Embryonic facial prominence (tissue), 1 donor: Measurements from ENCODE around the gene TUBG1.
"Not testable (repeated sequence)": the region's sequence is repeated elsewhere in the genome, so short reads cannot be mapped to it uniquely, and the experiment has no call there.

ENCODE experiments used
- DNase-seq: peaks from one replicate; pipeline ENCODE4 v3.0.0-alpha.2; 2016; ENCODE audit errors: extremely low spot score

The TUBG1 gene

GRCh38 chr17:42623732-42624596, 14.5 kb downstream of the TUBG1 start:
- DNase-seq = no peak

DNA sequence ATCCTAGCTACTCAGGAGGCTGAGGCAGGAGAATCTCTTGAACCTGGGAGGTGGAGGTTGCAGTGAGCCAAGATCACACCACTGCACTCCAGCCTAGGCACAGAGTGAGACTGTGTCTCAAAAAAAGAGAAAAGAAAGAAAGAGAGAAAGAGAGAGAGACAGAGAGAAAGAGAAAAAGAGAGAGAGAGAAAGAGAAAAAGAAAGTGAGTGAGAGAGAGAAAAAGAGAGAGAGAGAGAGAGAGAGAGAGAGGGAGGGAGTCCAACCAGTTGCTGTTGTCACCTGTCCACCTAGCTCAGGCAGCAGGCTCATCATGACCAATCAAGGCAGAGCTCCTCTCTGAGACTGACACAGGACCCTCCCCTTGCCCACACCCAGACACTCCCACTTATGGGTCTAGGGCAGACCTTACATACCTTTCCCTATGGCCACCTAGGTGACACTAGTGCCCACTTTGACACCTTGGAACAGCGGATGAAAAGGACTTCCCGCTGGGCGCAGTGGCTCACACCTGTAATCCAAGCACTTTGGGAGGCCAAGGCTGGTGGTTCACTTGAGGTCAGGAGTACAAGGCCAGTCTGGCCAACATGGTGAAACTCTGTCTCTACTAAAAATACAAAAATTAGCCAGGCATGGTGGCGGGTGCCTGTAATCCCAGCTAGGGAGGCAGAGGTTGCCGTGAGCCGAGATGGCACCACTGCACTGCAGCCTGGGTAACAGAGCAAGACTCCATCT, 17.7 kb downstream of the TUBG1 start:
- DNase-seq = not testable (repeated sequence)

DNA sequence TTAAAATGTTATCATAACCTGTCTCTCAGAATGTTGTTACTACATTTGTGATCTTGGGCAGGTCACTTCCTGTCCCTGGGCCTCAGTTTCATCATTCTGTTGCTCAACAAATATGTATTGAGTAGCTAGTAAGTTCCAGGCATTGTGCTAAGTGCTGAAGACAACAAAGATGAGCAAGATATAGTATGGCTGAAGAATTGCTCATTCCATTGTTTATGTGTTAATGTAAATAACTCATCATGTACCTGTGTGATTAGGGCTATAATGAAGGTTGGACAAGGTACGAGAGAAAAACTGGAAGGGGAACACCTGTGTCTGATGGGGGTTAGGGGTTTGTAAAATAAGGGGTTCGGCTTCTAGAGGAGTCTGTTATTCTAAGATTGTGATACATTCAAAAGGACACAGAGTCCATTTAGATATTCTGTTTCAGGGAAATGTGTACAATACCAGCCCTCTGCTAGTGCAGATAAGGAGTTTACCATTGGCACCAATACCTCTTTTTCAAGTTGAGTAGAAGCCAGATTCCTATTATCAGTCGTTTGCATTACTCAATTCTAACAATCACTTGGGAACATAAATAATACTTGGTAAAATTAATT, 20.0 kb downstream of the TUBG1 start:
- no peak for DNase-seq

GRCh38 chr17:42632949-42633444, 23.5 kb downstream of the TUBG1 start:
- DNase-seq = no peak

DNA sequence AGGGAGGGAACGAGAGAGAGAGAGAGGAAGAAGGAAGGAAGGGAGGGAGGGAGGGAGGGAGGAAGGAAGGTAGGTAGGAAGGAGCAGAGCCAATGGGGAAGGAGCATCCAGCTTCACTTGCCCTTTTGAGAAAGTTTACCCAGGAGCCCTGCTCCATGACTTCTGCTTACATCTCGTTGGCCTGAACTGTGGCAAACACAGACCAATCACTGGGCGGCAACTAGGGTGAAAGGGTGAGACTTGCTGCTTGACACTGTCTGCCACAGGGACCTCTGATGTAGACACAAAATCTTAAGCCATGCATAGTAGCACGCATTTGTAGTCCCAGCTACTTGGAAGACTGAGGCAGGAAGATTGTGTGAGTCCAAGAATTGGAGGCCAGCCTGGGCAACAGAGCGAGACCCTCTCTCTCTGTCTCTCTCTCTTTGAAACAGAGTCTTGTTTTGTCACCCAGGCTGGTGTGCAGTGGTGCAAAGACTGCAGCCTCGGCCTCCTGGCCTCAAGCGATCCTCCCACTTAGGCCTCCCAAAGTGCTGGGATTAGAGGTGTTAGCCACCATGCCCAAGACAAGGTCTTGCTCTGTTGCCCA, 30.1 kb downstream of the TUBG1 start:
- DNase-seq = no peak

DNA sequence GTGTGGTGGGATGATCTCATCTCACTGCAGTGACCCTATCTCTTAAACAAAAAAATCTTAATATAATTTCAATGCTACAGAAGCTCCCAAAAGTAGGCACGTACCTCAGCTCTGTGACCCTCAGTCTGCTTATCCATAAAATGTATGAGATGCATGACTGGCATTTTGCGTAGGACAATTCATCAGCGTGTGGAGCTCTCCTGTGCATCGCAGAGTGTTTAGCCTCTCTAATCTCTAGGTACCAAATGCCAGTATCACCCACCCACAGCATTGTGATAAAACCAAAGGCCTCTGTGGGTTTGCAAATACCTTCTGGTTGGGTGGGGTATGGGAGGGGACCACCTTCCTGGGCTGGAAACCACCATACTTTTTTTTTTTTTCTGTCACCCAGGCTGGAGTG, 30.6 kb downstream of the TUBG1 start:
- DNase-seq = no peak

- DNase-seq = no peak
Observed at GRCh38 chr17:42642336-42642735, 32.9 kb downstream of the TUBG1 start.

- no peak for DNase-seq
Observed at GRCh38 chr17:42647778-42648177, 38.3 kb downstream of the TUBG1 start.

- no peak for DNase-seq
Observed at GRCh38 chr17:42651392-42651791, 41.9 kb downstream of the TUBG1 start.

DNA sequence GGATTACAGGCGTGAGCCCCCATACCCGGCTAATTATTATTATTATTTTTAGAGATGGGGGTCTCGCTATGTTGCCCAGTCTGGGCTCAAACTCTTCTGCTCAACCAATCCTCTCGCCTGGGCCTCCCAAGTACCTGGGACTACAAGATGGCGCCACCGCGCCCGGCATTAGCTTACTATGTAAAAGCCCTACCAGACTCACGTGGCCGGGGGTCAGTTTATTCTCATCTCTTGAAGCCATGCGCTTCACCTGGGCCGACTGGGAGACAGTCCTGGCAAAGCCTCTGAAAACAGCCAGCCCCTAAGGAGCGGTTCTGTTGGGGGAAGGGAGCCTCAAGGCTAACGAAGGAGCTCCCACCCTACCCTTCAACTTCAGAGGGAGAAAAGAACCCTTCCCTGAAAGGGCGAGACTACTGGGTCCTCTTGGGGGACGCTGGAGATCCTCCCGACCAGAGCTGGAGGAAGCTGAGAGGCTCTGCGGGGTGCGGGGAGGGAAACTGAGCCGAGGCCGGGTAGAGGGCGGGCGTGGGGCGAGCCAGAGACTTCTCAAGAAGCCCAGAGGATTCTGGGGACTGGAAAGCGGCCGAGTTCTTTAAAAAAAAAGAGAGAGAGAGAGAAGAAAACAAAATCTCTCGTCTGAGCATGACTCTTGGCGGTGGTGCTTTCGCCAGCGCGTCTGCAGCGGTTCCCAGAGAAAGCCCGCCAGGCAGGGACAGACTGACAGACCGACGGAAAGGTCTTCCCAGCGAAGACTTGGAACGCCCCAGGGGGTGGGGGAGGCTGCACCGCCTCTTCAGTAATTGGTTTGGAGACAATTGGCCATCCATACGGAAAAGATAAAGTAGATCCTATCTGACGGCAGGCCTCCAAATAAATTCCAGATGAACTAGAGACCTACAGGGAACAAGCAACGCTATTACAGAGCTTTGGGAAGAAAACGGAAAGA, 44.0 kb downstream of the TUBG1 start:
- peak; percentile 69 for DNase-seq

- no peak for DNase-seq
Observed at GRCh38 chr17:42655528-42655927, 46.0 kb downstream of the TUBG1 start.

DNA sequence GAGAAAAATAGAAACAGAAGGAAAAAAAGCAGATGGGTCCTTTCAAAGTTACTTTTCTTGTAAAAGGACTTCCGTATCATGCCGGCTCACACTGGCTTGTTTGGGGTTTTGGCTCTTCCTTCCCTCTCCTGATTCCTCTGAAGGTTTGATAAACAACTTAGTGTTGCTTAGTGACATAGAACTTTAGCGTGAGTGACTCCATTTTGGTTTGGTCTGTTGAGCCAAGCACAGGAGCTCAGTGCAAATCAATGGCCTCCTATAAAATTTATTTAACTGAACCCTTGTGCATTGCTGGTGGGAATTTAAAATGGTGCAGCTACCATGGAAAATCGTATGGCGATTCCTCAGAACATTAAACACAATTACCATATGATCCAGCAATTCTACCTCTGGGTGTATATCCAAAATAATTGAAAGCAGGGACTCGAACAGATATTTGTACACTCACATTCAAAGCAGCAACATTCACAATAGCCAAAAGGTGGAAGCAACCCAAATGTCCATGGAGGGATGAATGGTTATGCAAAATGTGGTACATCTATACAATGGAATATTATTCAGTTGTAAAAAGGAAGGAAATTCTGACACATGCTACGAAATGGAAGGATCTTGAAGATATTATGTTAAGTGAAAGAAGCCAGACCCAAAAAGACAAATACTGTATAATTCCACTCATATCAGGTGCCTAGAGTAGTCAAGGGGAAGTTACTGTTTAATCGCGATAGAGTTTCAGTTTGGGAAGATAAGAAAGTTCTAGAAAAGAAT, 48.5 kb downstream of the TUBG1 start:
- DNase-seq = no peak

DNA sequence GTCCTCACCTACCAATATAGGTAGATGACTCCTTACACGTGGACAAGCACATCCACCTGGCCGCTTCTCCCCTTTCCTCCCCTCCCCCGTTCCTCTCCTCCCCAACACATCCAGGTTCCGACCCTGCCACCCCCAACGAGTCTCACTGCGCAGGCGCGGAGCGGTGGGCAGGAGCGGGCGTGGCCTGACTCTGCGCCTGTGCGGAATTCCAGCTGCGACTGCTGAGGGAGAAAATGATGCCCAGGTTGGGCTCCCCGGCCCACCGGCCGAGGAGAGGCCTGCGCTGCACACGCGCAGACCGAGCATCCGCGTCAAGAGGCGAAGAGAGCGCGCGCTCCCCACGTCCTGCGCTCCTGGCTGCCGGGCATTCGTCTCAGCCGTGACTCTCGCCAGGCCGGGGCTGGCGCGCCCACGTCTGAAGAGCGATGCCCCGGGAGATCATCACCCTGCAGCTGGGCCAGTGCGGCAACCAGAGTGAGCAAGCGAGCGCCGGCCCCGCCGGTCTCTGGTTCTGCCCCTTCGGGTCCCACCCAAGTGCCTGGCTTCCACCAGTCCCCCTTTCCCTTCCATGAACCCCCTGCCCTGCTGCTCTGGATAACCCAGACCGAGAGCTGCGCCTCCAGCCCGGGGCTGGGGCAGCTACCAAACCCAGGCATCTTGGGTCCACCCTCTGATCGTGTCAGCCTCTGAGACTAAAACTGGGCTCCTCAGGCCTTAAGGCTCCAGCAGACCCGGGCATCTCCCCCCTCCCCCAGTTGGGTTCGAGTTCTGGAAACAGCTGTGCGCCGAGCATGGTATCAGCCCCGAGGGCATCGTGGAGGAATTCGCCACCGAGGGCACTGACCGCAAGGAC, 49.8 kb downstream of the TUBG1 start, which contains the start of gene TUBG2:
TUBG2 (plus strand) TSS at position 206 of the 853 bp plus-strand sequence; CDS start at position 426, 220 bp downstream.
- peak; percentile 77 for DNase-seq

DNA sequence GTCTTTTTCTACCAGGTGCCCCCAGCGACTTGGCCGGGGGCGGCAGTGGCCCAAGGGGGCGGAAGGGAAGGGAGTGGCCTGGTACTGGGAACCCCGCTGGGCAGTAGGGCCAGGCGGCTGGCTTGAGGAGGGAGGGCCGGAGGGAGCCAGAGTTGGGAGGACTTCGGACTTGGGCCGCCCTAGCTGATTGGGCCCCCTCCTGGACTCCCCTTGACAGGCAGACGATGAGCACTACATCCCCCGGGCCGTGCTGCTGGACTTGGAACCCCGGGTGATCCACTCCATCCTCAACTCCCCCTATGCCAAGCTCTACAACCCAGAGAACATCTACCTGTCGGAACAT, 50.4 kb downstream of the TUBG1 start:
- DNase-seq = not testable (repeated sequence)

- DNase-seq = no peak
Observed at GRCh38 chr17:42660692-42661345, 51.3 kb downstream of the TUBG1 start.
